ENCODE data around the gene PPP1R15B. TPM values are rescaled to one million over a fixed set of nuclear protein-coding genes. Genes with fewer than 3 reads are reported as not detected.

Gene PPP1R15B
- total RNA-seq, 2 donors from 2014 or later = 44.8 to 79.2 TPM

- DNase-seq = no peak
- Histone ChIP-seq H3K4me1 (ENCODE audit: control insufficient read depth, insufficient read depth, low read length) (peaks cover 5% of the 10 kb centered on the region), H3K36me3 (ENCODE audit: control insufficient read depth, insufficient read depth, low read length) (no peaks in the 10 kb centered on the region), H3K27me3 (ENCODE audit: control insufficient read depth, insufficient read depth, low read length, poor library complexity, severe bottlenecking) (peaks cover 14% of the 10 kb centered on the region), H3K4me3 (ENCODE audit: low read length) (no peak overlapping the region), H3K9ac (ENCODE audit: extremely low read depth, low read length, poor library complexity, severe bottlenecking) (no peak overlapping the region), H3K27ac (ENCODE audit: low read depth, low read length) (peak overlapping the region; percentile 90), H3K9me3 (ENCODE audit: control insufficient read depth, low read length) (no peaks in the 10 kb centered on the region)
- Mint-ChIP-seq H3K27me3 (ENCODE audit: insufficient read depth) (peaks cover 27% of the 10 kb centered on the region), H3K9me3 (no peaks in the 10 kb centered on the region), H3K4me1 (peaks cover 26% of the 10 kb centered on the region), H3K27ac (no peak overlapping the region), H3K4me3 (no peak overlapping the region), H3K36me3 (ENCODE audit: low read depth) (no peaks in the 10 kb centered on the region)
- 89% methylated on average over 3 of the region's 4 CpGs; no CpG with 5 or more reads in 1 of the 2 experiments for WGBS, 2 experiments (ENCODE audit: insufficient coverage in 1 of 2, insufficient read length in 1 of 2)
- TF ChIP-seq CTCF (conservative IDR thresholded peaks at IDR 0.05) = no peak
Observed at GRCh38 chr1:204360314-204360713, 51.3 kb downstream of the PPP1R15B start.

GRCh38 chr1:204359474-204360255 is 52.0 kb downstream of the PPP1R15B start, which contains the start of gene PLEKHA6:
TSS of gene PLEKHA6 (minus strand) at chr1:204359929. CDS start at chr1:204273727, 86,202 bp downstream.
- Histone ChIP-seq H3K9ac (ENCODE audit: extremely low read depth, low read length, poor library complexity, severe bottlenecking) (no peak within 1 kb of the TSS), H3K4me3 (ENCODE audit: low read length) (no peak within 1 kb of the TSS), H3K27ac (ENCODE audit: low read depth, low read length) (peak within 1 kb of the TSS; percentile 90), H3K27me3 (ENCODE audit: control insufficient read depth, insufficient read depth, low read length, poor library complexity, severe bottlenecking) (peaks cover 14% of the 10 kb centered on the region), H3K36me3 (ENCODE audit: control insufficient read depth, insufficient read depth, low read length) (no peaks in the 10 kb centered on the region), H3K4me1 (ENCODE audit: control insufficient read depth, insufficient read depth, low read length) (peaks cover 5% of the 10 kb centered on the region), H3K9me3 (ENCODE audit: control insufficient read depth, low read length) (no peaks in the 10 kb centered on the region)
- no peak within 1 kb of the TSS for H3K27ac Mint-ChIP-seq
- no peak within 1 kb of the TSS for H3K4me3 Mint-ChIP-seq
- TF ChIP-seq CTCF (conservative IDR thresholded peaks at IDR 0.05) = peak; percentile 51
- peak; percentile 80 for DNase-seq
- H3K4me1 Mint-ChIP-seq = peaks cover 26% of the 10 kb centered on the region
- no peaks in the 10 kb centered on the region for H3K9me3 Mint-ChIP-seq
- peaks cover 21% of the 10 kb centered on the region for H3K27me3 Mint-ChIP-seq (ENCODE audit: insufficient read depth)
- 23 to 55% methylated on average over 2 to 20 of the region's 20 CpGs for WGBS, 2 experiments (ENCODE audit: insufficient coverage in 1 of 2, insufficient read length in 1 of 2)
- H3K36me3 Mint-ChIP-seq (ENCODE audit: low read depth) = no peaks in the 10 kb centered on the region

GRCh38 chr1:204359131-204359473 is 52.5 kb downstream of the PPP1R15B start:
- H3K36me3 ChIP-seq (ENCODE audit: control insufficient read depth, insufficient read depth, low read length) = no peaks in the 10 kb centered on the region
- peaks cover 5% of the 10 kb centered on the region for H3K4me1 ChIP-seq (ENCODE audit: control insufficient read depth, insufficient read depth, low read length)
- H3K27me3 ChIP-seq (ENCODE audit: control insufficient read depth, insufficient read depth, low read length, poor library complexity, severe bottlenecking) = peaks cover 14% of the 10 kb centered on the region
- H3K9ac ChIP-seq (ENCODE audit: extremely low read depth, low read length, poor library complexity, severe bottlenecking) = no peak overlapping the region
- H3K27ac ChIP-seq (ENCODE audit: low read depth, low read length) = peak overlapping the region; percentile 90
- Mint-ChIP-seq H3K27me3 (ENCODE audit: insufficient read depth) (peaks cover 21% of the 10 kb centered on the region), H3K9me3 (no peaks in the 10 kb centered on the region), H3K4me1 (peaks cover 26% of the 10 kb centered on the region), H3K36me3 (ENCODE audit: low read depth) (no peaks in the 10 kb centered on the region), H3K4me3 (no peak overlapping the region), H3K27ac (no peak overlapping the region)
- no peak overlapping the region for H3K4me3 ChIP-seq (ENCODE audit: low read length)
- TF ChIP-seq CTCF (conservative IDR thresholded peaks at IDR 0.05) = no peak
- WGBS, 2 experiments (ENCODE audit: insufficient coverage in 1 of 2, insufficient read length in 1 of 2) = 18 to 37% methylated on average over 4 to 5 of the region's 5 CpGs
- no peaks in the 10 kb centered on the region for H3K9me3 ChIP-seq (ENCODE audit: control insufficient read depth, low read length)
- peak; percentile 65 for DNase-seq
